Ammon's horn (tissue), 1 donor: Measurements from ENCODE around the gene ZNF559.

Source experiments
- DNase-seq: peaks from one replicate; pipeline ENCODE4 v3.0.0-alpha.2; 2016; ENCODE audit warnings: low spot score

Gene ZNF559

GRCh38 chr19:9353011-9353410 lies 29.0 kb downstream of the ZNF559 start:
- DNase-seq, result no peak

GRCh38 chr19:9354651-9355050 lies 30.7 kb downstream of the ZNF559 start:
- DNase-seq, result no peak

GRCh38 chr19:9362905-9363304 lies 38.9 kb downstream of the ZNF559 start, which contains the start of gene ZNF177:
Gene ZNF177, plus strand, starts transcription at chr19:9363013. Its CDS starts 15,299 bp downstream, at chr19:9378312.
- DNase-seq, result peak; percentile 28

GRCh38 chr19:9370738-9371619 lies 47.0 kb downstream of the ZNF559 start:
- no peak for DNase-seq

GRCh38 chr19:9381361-9381785 lies 57.4 kb downstream of the ZNF559 start:
- DNase-seq, result no peak
